Measurements from ENCODE around the gene SMIM7.

The SMIM7 gene

DNA sequence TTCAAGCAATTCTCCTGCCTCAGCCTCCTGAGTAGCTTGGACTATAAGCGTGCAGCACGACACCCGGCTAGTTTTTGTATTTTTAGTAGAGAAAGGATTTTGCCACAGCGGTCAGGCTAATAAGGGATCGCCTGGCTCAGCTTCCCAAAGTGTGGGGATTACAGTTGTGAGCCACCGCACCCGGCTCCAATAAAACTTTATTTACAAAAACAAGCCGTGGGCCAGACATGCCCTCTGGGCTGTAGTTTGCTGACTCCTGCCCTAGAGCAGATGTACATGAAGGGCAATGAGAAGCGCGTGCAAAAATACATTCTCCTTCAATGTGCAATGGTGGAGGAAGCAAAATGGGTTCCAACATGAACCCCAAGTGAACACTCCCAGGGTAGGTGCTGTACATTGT is 18.2 kb downstream of the SMIM7 start:
- FAIRE-seq = no peak

DNA sequence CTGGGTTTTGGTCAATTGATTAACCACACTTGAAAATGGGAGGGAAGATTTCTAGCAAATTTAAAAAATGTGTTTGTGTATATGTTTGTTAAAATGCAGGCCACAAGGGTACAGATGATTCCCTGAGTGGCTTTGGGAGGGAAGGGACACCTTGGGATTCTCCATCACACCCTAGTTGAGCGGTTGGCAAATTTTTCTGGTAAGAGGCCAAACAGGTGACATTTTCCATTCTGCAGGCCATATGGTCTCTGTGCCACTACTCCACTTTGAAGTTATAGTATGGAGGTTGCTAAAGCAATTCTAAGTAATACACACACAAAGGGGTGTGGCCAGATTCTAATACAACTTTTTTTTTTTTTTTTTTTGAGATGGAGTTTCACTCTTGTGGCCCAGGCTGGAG is 19.0 kb downstream of the SMIM7 start:
- no peak for FAIRE-seq
- no peak for TF ChIP-seq POLR2A (IDR thresholded peaks at IDR 0.05; ENCODE audit: low read depth, low read length)

More for the DNA sequence above, 18.2 kb downstream of the SMIM7 start:
- DNase-seq (ENCODE audit: insufficient read length, low spot score) = no peak
- TF ChIP-seq POLR2A (IDR thresholded peaks at IDR 0.05; ENCODE audit: low read depth, low read length) = no peak

DNA sequence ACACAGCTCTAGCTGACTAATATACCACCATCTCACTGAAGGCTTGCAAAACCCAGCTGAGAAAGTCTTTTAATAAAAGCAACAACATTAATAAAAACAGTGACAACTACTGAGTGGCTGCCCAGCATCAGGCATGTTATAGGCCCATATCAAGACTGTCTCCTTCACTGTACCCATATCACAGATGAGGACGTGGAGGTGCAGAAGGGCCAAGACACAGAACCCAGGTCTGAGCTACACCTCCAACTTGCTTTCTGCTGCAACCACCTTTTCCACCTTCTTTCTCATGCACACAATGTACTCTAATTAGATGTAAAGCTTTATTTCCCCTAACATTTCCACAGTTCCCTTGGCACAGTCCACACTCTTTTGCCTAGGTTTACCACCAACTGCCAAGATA is 21.3 kb downstream of the SMIM7 start:
- no peak for FAIRE-seq
- DNase-seq (ENCODE audit: insufficient read length, low spot score) = no peak
- TF ChIP-seq POLR2A (IDR thresholded peaks at IDR 0.05; ENCODE audit: low read depth, low read length) = no peak

More for the DNA sequence above, 19.0 kb downstream of the SMIM7 start:
- DNase-seq (ENCODE audit: insufficient read length, low spot score) = no peak

DNA sequence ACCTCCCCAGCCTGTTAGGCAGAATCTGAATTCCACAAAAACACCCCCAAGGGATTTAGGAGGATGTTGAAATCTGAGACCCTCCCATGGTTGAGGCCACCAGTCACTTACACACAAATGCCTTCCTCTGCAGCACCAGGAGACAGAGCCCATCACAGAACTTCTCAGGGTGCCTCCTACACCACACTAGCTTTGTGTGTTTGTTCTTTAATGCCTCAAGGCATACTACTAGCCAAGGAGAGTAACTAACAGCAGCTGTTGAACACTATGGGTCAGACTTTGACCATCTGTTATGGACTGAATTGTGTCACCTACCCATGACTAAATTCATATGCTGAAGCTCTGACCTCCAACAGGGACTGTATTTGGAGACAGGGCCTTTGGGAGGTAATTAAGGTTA is 22.4 kb downstream of the SMIM7 start:
- no peak for DNase-seq (ENCODE audit: insufficient read length, low spot score)
- TF ChIP-seq POLR2A (IDR thresholded peaks at IDR 0.05; ENCODE audit: low read depth, low read length) = no peak

DNA sequence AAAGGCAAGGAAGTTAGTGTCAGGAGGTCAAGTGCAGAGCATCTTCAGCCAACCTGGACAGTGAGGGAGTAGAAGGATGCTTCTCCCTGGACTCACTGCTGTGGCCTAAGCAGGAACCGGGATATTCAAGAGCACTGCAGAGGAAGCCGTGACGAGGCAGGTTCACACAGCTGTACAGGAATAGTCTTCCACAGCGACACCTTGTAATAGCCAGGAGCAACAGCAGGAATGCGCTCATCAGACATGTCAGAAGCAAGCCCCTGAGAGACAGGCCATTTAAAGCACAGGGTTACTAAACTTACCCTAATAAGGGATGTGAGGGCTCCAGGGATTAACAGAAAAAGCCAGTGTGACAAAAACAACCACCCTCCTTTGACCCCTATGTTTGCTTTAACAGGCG is 28.5 kb downstream of the SMIM7 start:
- FAIRE-seq (no peak), DNase-seq (ENCODE audit: insufficient read length, low spot score) (no peak)
- TF ChIP-seq POLR2A (IDR thresholded peaks at IDR 0.05; ENCODE audit: low read depth, low read length) = no peak

More for the DNA sequence above, 22.4 kb downstream of the SMIM7 start:
- FAIRE-seq = no peak

DNA sequence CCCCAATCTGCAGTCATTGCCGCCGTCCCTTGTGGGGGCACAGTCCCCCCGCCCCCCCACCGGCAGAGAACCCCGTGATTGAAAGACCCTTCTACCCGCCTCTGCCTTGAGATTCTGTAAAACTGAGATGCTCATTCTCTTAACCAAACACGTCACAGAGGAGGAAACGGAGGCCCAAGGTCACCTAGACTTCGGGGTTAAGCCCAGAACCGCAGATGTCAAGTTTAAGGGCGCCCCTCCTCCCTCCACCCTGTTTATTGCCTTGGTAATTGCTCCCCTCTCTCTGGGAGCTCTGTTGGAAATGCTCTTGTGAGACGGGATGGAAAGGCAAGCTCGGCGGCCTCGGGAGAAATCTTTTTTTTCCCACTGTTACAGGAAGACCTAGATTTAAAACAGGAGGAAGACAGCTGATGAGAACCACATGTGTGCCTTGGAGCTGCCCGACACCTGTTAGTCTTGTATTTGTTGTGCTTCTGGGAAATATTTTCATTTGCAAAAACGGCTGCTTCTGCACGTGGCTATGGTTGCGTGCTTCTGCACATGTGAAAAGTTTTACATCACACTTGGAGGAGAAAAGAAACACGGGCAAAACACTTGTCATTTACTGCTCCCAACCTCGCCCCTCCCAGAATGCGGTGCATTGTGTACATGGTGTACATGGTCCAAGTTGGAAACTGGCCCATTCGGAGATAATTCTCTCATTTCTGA is 30.8 kb downstream of the SMIM7 start:
- DNase-seq (ENCODE audit: insufficient read length, low spot score) (no peak), FAIRE-seq (no peak)
- TF ChIP-seq POLR2A (IDR thresholded peaks at IDR 0.05; ENCODE audit: low read depth, low read length) = no peak

DNA sequence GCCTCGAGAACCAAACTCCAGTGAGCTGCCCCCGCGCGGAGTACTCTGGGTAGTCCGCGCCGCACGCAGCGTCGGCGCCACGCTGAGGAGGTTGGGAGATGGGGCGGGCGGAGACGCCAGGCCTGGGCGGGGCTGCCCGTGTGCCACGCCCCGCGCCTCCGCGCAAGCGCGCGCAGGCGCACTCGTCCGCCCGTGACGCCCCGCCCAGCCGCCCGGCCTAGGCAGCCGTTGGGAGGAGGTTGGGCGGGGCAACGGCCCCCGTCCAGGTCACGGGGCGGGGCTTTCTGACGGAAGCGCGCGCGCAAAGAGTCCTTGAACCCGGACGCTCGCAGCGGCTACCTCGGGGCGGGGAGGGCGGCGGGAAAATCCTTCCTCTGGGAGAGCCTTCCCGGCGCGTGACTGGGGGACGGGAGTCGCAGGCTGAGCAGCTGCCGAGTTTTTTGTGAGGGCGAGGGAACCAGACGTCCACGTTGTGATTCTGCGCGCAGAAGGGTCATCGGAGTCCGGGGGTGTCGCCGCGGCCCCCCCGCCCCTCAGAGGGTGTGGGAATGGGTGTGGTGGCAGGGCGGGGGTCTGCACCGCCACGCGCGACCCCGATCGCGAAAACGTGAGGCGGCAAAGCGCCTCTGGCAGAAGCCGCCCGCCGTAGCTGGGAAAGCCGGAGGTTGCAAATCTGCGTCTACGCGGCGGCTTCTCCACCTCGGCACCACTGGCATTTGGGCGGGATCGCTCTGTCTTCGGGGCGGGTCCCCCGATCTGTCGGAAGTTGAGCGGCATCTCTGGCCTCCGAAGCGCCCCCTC is 31.6 kb downstream of the SMIM7 start, which contains the start of gene MED26:
Gene MED26 (minus strand): TSS at position 22 of the 801 bp plus-strand sequence. CDS start 261 bp downstream, outside the sequence.
- FAIRE-seq = no peak
- peak; percentile 90 for DNase-seq (ENCODE audit: insufficient read length, low spot score)
- peak; percentile 90 for TF ChIP-seq POLR2A (IDR thresholded peaks at IDR 0.05; ENCODE audit: low read depth, low read length)

DNA sequence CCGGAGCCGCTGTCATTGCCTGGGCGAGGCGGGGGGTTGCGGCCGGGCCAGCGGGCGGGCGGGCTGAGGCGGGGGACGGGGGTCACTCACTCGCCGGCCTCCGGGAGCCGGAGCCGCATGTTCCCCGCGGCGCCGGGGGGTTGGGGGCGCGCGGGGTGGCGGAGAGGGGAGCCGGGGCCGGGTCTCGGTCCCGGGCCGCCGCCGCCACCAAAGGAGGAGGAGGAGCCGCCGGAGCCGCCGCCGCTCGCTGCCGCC is 32.1 kb downstream of the SMIM7 start:
- DNase-seq (ENCODE audit: insufficient read length, low spot score) (no peak), FAIRE-seq (no peak)
- TF ChIP-seq POLR2A (IDR thresholded peaks at IDR 0.05; ENCODE audit: low read depth, low read length) = no peak

DNA sequence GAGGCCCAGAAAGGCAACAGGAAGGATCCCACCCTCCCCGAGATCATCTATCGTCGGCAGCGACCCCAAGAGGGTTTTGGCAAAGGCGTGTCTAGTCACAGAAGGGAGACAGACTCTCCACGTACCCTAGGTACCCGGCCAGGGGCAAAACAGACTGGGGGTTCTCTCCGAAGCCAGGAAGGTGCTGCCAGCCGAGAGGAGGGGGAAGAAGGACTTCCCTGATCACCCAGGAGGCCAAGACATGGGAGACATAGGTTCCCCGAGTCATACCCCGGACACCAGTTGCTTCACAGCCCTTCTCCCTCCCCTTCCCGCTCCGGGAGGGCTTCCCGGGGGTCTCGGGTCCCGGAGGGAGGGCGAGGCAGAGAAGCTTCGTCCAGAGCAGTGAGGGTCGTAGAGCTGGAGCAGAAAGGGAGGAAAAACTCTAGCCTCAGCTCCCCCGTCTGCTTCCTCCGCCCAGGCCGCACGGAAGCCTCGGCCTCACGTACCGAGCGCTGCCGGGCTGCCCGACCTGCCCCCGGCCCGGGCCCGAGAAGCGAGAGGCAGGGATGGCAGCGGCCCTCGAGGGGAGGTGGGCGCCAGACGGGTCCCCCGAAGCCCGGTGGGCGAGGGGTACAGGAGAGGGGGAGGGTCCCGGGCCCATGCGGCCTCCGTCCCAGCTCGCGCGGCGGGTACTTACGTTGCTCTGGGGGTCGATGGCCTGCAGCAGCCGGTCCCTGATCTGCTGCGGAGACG is 32.6 kb downstream of the SMIM7 start:
- no peak for DNase-seq (ENCODE audit: insufficient read length, low spot score)
- TF ChIP-seq POLR2A (IDR thresholded peaks at IDR 0.05; ENCODE audit: low read depth, low read length) = no peak
- no peak for FAIRE-seq

DNA sequence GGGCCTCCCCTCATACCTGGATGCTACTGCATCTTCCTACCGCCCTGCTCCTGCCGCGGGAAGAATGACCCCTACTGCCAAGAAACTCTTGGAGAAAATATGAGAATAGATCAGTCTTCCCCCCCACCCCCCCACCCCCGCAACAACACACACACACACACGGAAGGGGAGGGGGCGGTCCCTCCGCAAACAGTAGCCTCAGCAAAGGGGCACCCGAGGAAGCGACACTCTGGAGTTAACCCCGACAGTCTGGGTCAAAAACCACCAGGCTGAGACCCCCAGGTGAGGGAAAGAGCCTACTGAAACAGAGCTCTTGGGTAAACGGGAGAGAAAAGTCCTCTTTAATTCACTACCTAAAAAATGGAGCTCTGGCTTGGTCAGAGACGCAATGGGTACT is 33.1 kb downstream of the SMIM7 start:
- FAIRE-seq (no peak), DNase-seq (ENCODE audit: insufficient read length, low spot score) (no peak)
- TF ChIP-seq POLR2A (IDR thresholded peaks at IDR 0.05; ENCODE audit: low read depth, low read length) = no peak

DNA sequence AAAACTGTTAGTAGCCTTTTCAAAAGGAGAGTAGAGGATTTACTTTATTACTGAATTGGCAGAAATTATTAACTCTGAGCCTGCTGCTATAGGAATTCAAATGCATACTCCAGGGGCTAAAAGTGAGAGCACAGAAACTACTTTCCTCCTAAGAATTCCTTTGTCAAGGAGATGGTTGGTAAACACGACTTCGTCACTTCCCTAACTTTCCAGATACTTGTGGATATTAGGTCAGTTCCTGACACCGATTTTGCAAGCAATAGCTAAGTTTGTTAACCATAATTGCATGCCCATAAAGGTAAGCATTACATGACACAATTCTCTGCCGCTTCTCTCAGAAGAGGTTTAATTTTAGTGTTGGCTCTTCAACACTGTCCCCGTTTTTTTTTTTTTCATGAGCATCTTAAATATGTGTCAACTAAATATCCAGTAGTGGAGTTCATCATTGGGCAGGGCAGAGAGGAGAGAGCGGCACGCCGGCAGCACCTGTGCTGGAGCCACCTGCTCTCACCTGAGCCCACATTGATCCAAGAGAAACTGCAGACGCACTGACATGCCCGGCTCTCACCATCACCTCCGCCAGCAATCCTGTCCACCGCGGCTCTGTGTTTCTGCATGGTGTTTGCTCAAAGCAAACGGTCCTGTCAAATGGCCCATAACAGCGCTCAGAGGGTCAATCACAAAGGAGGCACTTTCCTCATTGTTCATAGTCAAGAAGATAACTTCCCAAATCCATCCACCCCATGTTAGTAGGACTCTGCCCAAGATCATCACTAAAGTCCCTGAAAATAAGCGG is 34.6 kb downstream of the SMIM7 start:
- no peak for FAIRE-seq
- no peak for TF ChIP-seq POLR2A (IDR thresholded peaks at IDR 0.05; ENCODE audit: low read depth, low read length)
- DNase-seq (ENCODE audit: insufficient read length, low spot score) = no peak

DNA sequence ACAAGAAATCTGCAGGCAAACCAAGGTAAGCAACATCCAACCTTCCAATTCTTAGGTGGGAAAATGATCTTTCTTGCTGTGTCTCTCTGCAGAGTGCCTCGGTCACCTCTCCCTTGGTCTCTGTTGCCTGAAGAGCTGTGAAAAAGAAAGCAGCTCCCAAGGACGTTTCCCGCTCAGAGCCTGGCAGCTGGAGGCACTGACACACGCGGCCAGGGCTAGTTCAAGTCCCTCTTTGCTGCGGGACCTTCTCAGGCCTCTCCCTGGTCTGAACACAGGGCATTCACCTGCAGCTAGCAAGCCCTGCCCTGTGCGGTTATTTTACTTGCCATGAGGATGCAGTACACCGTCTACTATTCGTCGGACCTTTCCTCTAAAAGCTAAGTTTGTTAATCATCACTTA is 35.7 kb downstream of the SMIM7 start:
- FAIRE-seq (no peak), DNase-seq (ENCODE audit: insufficient read length, low spot score) (no peak)
- TF ChIP-seq POLR2A (IDR thresholded peaks at IDR 0.05; ENCODE audit: low read depth, low read length) = no peak

DNA sequence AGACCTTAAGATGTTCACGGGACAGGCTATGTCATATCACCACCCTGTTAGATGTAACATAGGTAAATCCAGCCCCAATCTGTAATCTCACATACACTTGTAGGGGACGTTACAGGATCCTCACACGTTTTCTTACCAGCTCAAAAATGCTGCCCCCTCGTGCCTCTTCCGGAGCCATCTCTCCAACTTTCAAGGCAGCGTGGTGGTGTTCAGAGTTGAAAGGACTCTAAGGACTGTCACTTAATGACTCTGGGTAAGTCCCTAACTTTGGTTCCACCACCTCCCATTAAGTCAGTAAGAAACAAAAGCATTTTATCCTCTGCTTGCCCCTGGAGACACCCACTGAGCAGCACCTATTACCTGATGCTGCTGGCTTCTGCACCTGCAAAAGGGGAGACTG is 36.4 kb downstream of the SMIM7 start:
- no peak for FAIRE-seq
- no peak for DNase-seq (ENCODE audit: insufficient read length, low spot score)
- TF ChIP-seq POLR2A (IDR thresholded peaks at IDR 0.05; ENCODE audit: low read depth, low read length) = no peak

DNA sequence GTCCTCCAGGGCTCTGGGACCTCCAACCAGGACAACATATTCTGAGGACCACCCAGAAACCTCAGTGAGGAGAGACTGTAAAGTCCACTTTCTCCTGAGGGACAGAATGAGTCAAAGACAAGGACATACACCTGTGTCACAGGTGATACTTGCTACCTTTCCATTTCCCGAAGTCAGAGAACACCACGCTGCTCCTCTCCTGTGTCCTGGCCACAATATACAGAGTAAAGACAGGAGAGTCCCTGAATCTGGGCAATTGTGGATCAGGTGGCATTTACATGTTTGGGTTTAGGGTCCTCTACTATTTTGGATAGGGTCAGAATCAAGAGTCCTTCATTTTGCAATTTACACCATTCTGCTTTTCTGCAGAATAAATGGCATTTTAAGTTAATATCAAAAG is 36.9 kb downstream of the SMIM7 start:
- FAIRE-seq (no peak), DNase-seq (ENCODE audit: insufficient read length, low spot score) (no peak)
- TF ChIP-seq POLR2A (IDR thresholded peaks at IDR 0.05; ENCODE audit: low read depth, low read length) = no peak
